ENCODE measurements around the gene DEFB124.

- TF ChIP-seq, protein P1, sequence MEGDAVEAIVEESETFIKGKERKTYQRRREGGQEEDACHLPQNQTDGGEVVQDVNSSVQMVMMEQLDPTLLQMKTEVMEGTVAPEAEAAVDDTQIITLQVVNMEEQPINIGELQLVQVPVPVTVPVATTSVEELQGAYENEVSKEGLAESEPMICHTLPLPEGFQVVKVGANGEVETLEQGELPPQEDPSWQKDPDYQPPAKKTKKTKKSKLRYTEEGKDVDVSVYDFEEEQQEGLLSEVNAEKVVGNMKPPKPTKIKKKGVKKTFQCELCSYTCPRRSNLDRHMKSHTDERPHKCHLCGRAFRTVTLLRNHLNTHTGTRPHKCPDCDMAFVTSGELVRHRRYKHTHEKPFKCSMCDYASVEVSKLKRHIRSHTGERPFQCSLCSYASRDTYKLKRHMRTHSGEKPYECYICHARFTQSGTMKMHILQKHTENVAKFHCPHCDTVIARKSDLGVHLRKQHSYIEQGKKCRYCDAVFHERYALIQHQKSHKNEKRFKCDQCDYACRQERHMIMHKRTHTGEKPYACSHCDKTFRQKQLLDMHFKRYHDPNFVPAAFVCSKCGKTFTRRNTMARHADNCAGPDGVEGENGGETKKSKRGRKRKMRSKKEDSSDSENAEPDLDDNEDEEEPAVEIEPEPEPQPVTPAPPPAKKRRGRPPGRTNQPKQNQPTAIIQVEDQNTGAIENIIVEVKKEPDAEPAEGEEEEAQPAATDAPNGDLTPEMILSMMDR (optimal IDR thresholded peaks at IDR 0.05 in 1 of 3, IDR thresholded peaks at IDR 0.05 in 1 of 3, conservative IDR thresholded peaks at IDR 0.05 in 1 of 3; ENCODE audit: extremely low read depth in 1 of 3, insufficient read depth in 2 of 3, low read length in 3 of 3), result no peak
- no peak for TF ChIP-seq EZH2 (IDR thresholded peaks at IDR 0.05; ENCODE audit: low read length)
These were observed 23.1 kb upstream of the DEFB124 start for GRCh38 chr20:31497838-31498540.
